C4-2B (cell line): Measurements from ENCODE around the gene SLC9A9.

ENCODE experiments used
- H3K27ac ChIP-seq: fragments of 450-650 bp; 2 replicates; pipeline ENCODE4 v1.5.1; 2017
- ZFX ChIP-seq: fragments of 450-650 bp; IDR thresholded peaks from 2 replicates; pipeline ENCODE4 v1.6.1; 2017
- TF ChIP-seq, protein P1 (sequence below): fragments of 450-650 bp; conservative IDR thresholded peaks from 2 replicates; pipeline ENCODE4 v1.5.1; 2017; ENCODE audit warnings: mild to moderate bottlenecking

SLC9A9 gene

DNA sequence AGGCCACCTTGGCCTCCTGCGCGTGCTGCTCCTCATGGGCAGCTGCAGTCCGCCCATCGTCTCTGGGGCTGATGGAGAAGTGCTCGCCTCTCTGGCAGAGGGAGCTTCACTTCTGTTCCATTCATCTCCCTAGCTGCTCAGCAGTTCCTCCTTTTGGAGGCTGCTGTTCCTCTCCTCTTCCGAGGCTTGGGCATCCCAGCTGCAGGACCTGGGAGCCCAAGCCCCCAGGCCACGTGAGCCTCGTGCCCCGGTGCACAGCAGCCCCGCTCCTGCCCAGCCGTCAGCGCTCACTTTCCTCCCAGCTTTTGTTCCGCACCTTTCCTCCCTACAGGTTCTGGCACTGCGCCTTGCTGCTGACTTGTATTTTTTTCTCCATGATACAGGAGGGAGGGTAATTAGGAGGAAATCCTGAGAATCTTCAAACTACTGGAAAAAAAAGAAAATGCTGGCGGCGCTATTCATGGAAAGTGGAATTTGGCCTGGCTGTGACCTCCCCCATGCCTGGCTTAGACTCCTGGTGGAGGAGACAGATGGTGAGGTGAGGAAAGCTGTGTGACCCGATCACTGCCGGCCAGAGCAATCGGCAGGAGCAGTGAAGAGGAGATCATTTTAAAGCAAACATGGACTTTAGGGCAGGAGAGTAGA is 518.6 kb downstream of the SLC9A9 start:
- TF ChIP-seq, protein P1, sequence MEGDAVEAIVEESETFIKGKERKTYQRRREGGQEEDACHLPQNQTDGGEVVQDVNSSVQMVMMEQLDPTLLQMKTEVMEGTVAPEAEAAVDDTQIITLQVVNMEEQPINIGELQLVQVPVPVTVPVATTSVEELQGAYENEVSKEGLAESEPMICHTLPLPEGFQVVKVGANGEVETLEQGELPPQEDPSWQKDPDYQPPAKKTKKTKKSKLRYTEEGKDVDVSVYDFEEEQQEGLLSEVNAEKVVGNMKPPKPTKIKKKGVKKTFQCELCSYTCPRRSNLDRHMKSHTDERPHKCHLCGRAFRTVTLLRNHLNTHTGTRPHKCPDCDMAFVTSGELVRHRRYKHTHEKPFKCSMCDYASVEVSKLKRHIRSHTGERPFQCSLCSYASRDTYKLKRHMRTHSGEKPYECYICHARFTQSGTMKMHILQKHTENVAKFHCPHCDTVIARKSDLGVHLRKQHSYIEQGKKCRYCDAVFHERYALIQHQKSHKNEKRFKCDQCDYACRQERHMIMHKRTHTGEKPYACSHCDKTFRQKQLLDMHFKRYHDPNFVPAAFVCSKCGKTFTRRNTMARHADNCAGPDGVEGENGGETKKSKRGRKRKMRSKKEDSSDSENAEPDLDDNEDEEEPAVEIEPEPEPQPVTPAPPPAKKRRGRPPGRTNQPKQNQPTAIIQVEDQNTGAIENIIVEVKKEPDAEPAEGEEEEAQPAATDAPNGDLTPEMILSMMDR: no peak
- TF ChIP-seq ZFX: no peak
- no peak overlapping the region for H3K27ac ChIP-seq

DNA sequence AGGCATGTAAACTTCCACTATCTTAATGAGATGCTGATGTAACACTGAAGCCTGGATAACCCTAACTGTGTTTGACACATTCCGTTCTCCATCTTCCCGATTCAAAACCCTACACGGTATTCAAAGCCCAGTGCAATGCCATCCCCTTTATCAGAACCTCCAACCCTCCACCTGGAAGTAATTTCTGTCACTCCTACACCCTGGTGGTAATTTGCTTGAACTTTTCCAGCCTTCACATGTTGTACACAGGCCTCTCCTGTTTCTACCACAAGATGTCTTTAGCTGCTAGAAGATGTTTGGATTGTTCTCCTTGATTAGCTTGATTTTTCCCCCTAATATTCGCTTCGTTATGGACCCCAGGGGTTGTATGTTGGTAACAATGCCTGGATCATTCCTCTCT is 519.8 kb downstream of the SLC9A9 start:
- no peak overlapping the region for H3K27ac ChIP-seq
- TF ChIP-seq, protein P1: no peak
- TF ChIP-seq ZFX: no peak

GRCh38 chr3:143326983-143327778 is 521.1 kb downstream of the SLC9A9 start:
- TF ChIP-seq, protein P1: peak; percentile 27
- TF ChIP-seq ZFX: no peak
- no peak overlapping the region for H3K27ac ChIP-seq

GRCh38 chr3:143321058-143321769 is 527.1 kb downstream of the SLC9A9 start:
- H3K27ac ChIP-seq: no peak overlapping the region
- no peak for TF ChIP-seq ZFX
- TF ChIP-seq, protein P1: no peak

DNA sequence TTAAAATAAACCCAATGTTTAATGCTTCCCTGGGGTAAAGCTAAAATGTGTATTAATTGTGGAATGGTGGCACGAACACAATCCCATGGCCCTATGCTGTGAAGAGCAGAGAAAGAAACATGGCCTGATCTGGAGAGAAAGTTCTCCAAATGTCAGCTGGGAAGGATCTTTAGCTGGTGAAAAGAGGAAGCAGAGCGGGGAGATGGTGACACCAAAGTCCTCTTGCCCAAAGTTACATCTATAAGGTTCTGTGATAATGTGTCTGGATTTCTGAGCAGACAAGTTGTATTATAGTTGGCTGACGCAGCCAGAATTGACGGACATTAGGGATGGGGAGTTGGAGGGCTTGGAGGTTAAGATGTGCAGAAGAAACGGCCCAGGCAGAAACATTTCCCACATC is 532.5 kb downstream of the SLC9A9 start:
- TF ChIP-seq, protein P1: no peak
- TF ChIP-seq ZFX: no peak

DNA sequence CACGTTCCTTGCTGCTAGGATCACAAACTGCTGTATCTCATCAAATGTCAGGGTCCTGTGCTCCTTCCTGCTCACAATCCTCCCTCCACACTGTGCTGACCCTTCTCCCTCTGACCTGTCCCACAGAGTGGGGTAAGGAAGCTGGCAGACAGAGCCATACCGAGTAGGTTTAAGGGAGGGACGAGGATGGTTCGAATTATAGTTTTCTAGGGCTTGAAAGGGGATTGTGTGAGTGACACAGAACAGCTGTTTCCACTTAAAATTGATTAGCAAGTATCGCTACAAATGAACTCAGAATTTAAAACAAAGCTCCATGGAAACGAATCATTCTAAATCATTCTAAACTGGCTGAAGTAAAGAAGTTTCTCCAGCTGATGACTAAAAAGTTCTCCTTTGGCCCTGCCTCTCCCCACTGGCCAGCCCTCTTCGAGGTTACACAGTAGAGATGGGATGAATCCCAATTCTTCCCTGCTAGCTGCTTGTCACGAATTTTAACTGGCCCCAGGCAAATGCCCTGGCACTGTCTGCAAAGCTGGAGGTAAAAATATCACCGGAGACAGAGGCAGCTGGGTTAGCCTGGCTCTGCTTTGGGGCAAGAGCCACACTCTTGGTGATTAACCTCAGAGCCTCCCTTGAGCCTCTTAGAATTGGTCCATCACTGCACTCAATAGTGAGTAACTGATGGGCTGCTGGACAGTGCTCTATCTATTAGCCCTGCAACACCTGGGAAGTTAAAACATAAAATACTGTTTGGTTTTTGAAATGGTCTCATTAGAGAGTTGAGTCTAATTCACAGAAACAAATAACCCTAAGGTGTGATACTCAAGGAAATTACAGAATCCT is 533.8 kb downstream of the SLC9A9 start:
- TF ChIP-seq, protein P1: no peak
- H3K27ac ChIP-seq: no peak overlapping the region

More for the DNA sequence above, 532.5 kb downstream of the SLC9A9 start:
- H3K27ac ChIP-seq: no peak overlapping the region

DNA sequence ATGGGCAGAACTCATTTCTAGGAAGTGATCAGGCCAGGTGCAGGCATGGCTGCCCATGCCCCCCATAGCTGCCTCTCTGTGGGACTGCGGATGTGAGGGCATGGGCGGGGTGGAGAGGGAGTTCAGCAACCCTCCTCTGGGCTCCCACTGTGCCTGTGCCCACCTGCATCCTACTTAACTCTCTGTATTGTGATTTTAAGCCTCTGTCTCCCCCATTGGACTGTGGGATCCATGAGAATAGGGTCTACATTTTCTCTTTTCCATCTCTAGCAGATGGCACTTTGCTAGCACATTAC is 534.4 kb downstream of the SLC9A9 start:
- no peak overlapping the region for H3K27ac ChIP-seq
- no peak for TF ChIP-seq ZFX
- TF ChIP-seq, protein P1: no peak
